ENCODE measurements around the gene ADAMTS18.

DNA sequence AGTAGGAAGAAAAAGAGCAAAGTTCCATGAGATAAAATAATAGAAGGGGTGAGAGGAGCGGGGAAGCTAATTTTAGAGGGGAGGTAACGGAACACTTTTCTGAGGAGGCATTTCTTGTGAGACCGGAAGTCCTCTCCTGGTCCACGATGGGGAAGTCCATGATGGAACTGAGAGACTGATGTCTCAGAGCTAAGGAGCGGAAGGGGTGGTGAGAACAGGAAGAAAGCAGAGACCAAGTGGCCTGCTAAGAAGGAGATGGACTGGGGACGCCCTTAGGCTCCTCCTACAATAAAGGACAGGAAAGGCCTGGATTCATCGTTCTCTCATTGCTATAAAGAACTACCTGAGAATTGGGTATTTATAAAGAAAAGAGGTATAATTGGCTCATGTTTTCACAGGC is 59.4 kb downstream of the ADAMTS18 start:
- TF ChIP-seq, protein P1, sequence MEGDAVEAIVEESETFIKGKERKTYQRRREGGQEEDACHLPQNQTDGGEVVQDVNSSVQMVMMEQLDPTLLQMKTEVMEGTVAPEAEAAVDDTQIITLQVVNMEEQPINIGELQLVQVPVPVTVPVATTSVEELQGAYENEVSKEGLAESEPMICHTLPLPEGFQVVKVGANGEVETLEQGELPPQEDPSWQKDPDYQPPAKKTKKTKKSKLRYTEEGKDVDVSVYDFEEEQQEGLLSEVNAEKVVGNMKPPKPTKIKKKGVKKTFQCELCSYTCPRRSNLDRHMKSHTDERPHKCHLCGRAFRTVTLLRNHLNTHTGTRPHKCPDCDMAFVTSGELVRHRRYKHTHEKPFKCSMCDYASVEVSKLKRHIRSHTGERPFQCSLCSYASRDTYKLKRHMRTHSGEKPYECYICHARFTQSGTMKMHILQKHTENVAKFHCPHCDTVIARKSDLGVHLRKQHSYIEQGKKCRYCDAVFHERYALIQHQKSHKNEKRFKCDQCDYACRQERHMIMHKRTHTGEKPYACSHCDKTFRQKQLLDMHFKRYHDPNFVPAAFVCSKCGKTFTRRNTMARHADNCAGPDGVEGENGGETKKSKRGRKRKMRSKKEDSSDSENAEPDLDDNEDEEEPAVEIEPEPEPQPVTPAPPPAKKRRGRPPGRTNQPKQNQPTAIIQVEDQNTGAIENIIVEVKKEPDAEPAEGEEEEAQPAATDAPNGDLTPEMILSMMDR (IDR thresholded peaks at IDR 0.05): no peak
- no peak for TF ChIP-seq POLR2A (IDR thresholded peaks at IDR 0.05)

Data from prostate gland (tissue), 2 donors.